ENCODE measurements around the gene MAP4K3.

GRCh38 chr2:39218391-39218790 is 218.7 kb downstream of the MAP4K3 start:
- no peak for TF ChIP-seq CTCF (conservative IDR thresholded peaks at IDR 0.05; ENCODE audit: low read depth, low read length)
- TF ChIP-seq EZH2 (IDR thresholded peaks at IDR 0.05; ENCODE audit: borderline replicate concordance, low read depth, low read length, poor library complexity, severe bottlenecking), result no peak

Measured in A673 (cell line).